CD8-positive, alpha-beta memory T cell (primary cell): ENCODE measurements around the gene CCT6B. TPM values are rescaled to one million over a fixed set of nuclear protein-coding genes. Genes with fewer than 3 reads are reported as not detected.
A peak's percentile ranks its signal among the peaks of the same experiment; 100 is the strongest.

Experiments
- CTCF ChIA-PET: fragments of 350-600 bp; sonication (Branson Sonifier 250); formaldehyde crosslinking; loops from one replicate; lab custom pipeline; 2021; ENCODE audit warnings: antibody characterized with exemption; lab: Charles Lee
- POLR2A ChIA-PET: fragments of 350-600 bp; sonication (Branson Sonifier 250); formaldehyde crosslinking; loops from one replicate; lab custom pipeline; 2021; ENCODE audit warnings: antibody characterized with exemption; lab: Charles Lee
- DNase-seq, 5 donors: peaks; one replicate each; pipeline versions ENCODE4 v3.0.0 to v3.0.0-alpha.2; 2020 to 2022; ENCODE audit warnings: mixed read lengths in 1 of 5
- H3K27ac ChIP-seq: one replicate; pipeline ENCODE4 v1.7.0; 2013; ENCODE audit warnings: low read depth, mild to moderate bottlenecking, low read length, moderate library complexity
- H3K27me3 ChIP-seq: 2 replicates; pipeline ENCODE4 v1.7.0; 2013; ENCODE audit warnings: low read length, mild to moderate bottlenecking; ENCODE audit not compliant: insufficient read depth, poor library complexity, severe bottlenecking
- H3K36me3 ChIP-seq: 2 replicates; pipeline ENCODE4 v1.7.0; 2013; ENCODE audit warnings: mild to moderate bottlenecking, low read length, moderate library complexity; ENCODE audit not compliant: insufficient read depth
- H3K4me1 ChIP-seq: 2 replicates; pipeline ENCODE4 v1.7.0; 2013; ENCODE audit warnings: mild to moderate bottlenecking, low read length, moderate library complexity; ENCODE audit not compliant: insufficient read depth
- H3K4me3 ChIP-seq: 2 replicates; pipeline ENCODE4 v1.7.0; 2013; ENCODE audit warnings: mild to moderate bottlenecking, low read length
- H3K9me3 ChIP-seq: 2 replicates; pipeline ENCODE4 v1.7.0; 2013; ENCODE audit warnings: mild to moderate bottlenecking, low read length
- H3K27ac Mint-ChIP-seq, 8 donors: one replicate each; pipeline ENCODE4 v1.8.0; 2020 to 2021; ENCODE audit warnings: mixed read lengths in 8 of 8, mild to moderate bottlenecking in 6 of 8, inconsistent platforms in 3 of 8, moderate library complexity in 3 of 8
- H3K27me3 Mint-ChIP-seq, 2 donors: one replicate each; pipeline ENCODE4 v1.8.0; 2020 to 2021; ENCODE audit warnings: mixed read lengths in 2 of 2, mild to moderate bottlenecking in 1 of 2, moderate library complexity in 1 of 2
- H3K36me3 Mint-ChIP-seq, 3 donors: one replicate each; pipeline ENCODE4 v1.8.0; 2020 to 2021; ENCODE audit warnings: mixed read lengths in 3 of 3, inconsistent platforms in 1 of 3, mild to moderate bottlenecking in 1 of 3
- H3K4me1 Mint-ChIP-seq, 3 donors: one replicate each; pipeline ENCODE4 v1.8.0; 2020 to 2021; ENCODE audit warnings: mixed read lengths in 3 of 3, inconsistent platforms in 1 of 3, mild to moderate bottlenecking in 1 of 3
- H3K4me3 Mint-ChIP-seq, 7 donors: one replicate each; pipeline ENCODE4 v1.8.0; 2020 to 2021; ENCODE audit warnings: mixed read lengths in 7 of 7, mild to moderate bottlenecking in 6 of 7, moderate library complexity in 4 of 7, inconsistent platforms in 2 of 7
- H3K9me3 Mint-ChIP-seq, 5 donors: one replicate each; pipeline ENCODE4 v1.8.0; 2020 to 2022; ENCODE audit warnings: mixed read lengths in 5 of 5, mild to moderate bottlenecking in 3 of 5, moderate library complexity in 2 of 5, inconsistent platforms in 1 of 5
- polyA plus RNA-seq: library from polyadenylated mRNA; unstranded; fragments of 300-500 nt; fragmentation: Illumina TruSeq; gene quantifications from one replicate; pipeline ENCODE4 v1.2.3, GENCODE V29; 2021
- total RNA-seq, 2 experiments: library from RNA; stranded (reverse); gene quantifications; one replicate each; pipeline ENCODE4 v1.2.3, GENCODE V29; 2021

CCT6B gene
- total and polyA plus RNA-seq, 3 experiments from 2014 or later = 0.74 to 1.8 (median 0.90) TPM

GRCh38 chr17:34990921-34991365 is 29.7 kb upstream of the CCT6B start:
- Histone ChIP-seq H3K9me3 (no peaks in the 10 kb centered on the region), H3K4me1 (no peaks in the 10 kb centered on the region), H3K27me3 (no peaks in the 10 kb centered on the region), H3K4me3 (no peak overlapping the region), H3K27ac (no peak overlapping the region), H3K36me3 (peaks cover 33% of the 10 kb centered on the region)
- H3K27me3 Mint-ChIP-seq = no peaks in the 10 kb centered on the region
- ChIA-PET POLR2A (interaction anchor here (0.6 to 1.3 kb wide), 2 partner anchors 10 to 224 kb away, joined by 4 to 5 read pairs; no protein-coding TSS in a partner anchor), CTCF (interaction anchor here (1.0 to 1.6 kb wide), 5 partner anchors 10 to 128 kb away, joined by 3 to 5 read pairs (median 3); no protein-coding TSS in a partner anchor)
- no peaks in the 10 kb centered on the region for H3K9me3 Mint-ChIP-seq
- peaks cover 5 to 40% (median 15%) of the 10 kb centered on the region in 3 donors for H3K4me1 Mint-ChIP-seq
- peak overlapping the region in 5 of 7 donors; percentile 5 to 77 (median 43) for H3K4me3 Mint-ChIP-seq
- peak overlapping the region in 7 of 8 donors; percentile 0 to 76 (median 43) for H3K27ac Mint-ChIP-seq
- DNase-seq = no peak
- H3K36me3 Mint-ChIP-seq = peaks cover 9 to 93% (median 20%) of the 10 kb centered on the region in 3 donors

- no peaks in the 10 kb centered on the region for H3K27me3 Mint-ChIP-seq
- H3K27ac Mint-ChIP-seq = peak overlapping the region in 2 of 8 donors; percentile 21 to 68
- H3K4me3 Mint-ChIP-seq = no peak overlapping the region
- H3K4me3 ChIP-seq = no peak overlapping the region
- no peak overlapping the region for H3K27ac ChIP-seq
- no peak for DNase-seq
- no peaks in the 10 kb centered on the region for H3K9me3 Mint-ChIP-seq
- peaks cover 9 to 90% (median 14%) of the 10 kb centered on the region in 3 donors for H3K36me3 Mint-ChIP-seq
- ChIA-PET CTCF (interaction anchor here (1.4 to 1.8 kb wide), 3 partner anchors 9 to 131 kb away, joined by 3 to 6 read pairs (median 6); partner anchors contain the start of gene RAD51D), POLR2A (interaction anchor here (1.1 kb wide), 1 partner anchor 11 kb away, joined by 3 read pairs; no protein-coding TSS in a partner anchor)
- no peaks in the 10 kb centered on the region for H3K9me3 ChIP-seq
- H3K4me1 ChIP-seq = peaks cover 9% of the 10 kb centered on the region
- peaks cover 33% of the 10 kb centered on the region for H3K36me3 ChIP-seq
- H3K27me3 ChIP-seq = no peaks in the 10 kb centered on the region
- H3K4me1 Mint-ChIP-seq = peaks cover 9 to 52% (median 20%) of the 10 kb centered on the region in 3 donors
Measured at GRCh38 chr17:34989473-34989872, 28.2 kb upstream of the CCT6B start.

- CTCF ChIA-PET = interaction anchor here (1.4 to 1.8 kb wide), 2 partner anchors 10 to 130 kb away, joined by 3 to 6 read pairs; no protein-coding TSS in a partner anchor
- Histone ChIP-seq H3K27ac (no peak overlapping the region), H3K4me3 (no peak overlapping the region), H3K27me3 (no peaks in the 10 kb centered on the region), H3K4me1 (peaks cover 16% of the 10 kb centered on the region), H3K36me3 (peaks cover 33% of the 10 kb centered on the region), H3K9me3 (no peaks in the 10 kb centered on the region)
- Mint-ChIP-seq H3K27ac (no peak overlapping the region), H3K36me3 (peaks cover 9 to 90% (median 20%) of the 10 kb centered on the region in 3 donors), H3K4me1 (peaks cover 17 to 61% (median 29%) of the 10 kb centered on the region in 3 donors), H3K4me3 (no peak overlapping the region), H3K9me3 (no peaks in the 10 kb centered on the region), H3K27me3 (no peaks in the 10 kb centered on the region)
- no peak for DNase-seq
- POLR2A ChIA-PET = no interaction called here
Measured at GRCh38 chr17:34988644-34989043, 27.4 kb upstream of the CCT6B start.

DNA sequence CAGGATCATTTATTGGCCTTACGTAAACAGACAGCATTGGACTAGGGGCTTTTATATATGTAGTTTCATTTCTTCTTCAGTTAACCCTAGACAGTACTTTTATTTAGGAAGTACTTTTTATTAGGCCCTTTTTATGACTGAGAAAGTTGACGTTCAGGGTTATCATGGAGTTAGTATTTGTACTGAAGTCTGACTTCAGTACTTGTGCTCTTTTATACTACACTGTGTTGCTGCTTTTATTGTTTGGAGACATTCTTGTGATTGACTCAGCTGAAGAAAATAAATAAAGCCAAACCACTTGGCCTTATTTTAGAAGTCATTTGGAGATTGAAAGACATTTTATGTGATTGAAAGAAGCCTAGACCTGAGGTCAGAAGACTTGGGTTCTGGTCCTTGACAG is 26.0 kb upstream of the CCT6B start:
- H3K9me3 Mint-ChIP-seq = no peaks in the 10 kb centered on the region
- Histone ChIP-seq H3K9me3 (no peaks in the 10 kb centered on the region), H3K27ac (no peak overlapping the region), H3K4me1 (peaks cover 29% of the 10 kb centered on the region), H3K4me3 (no peak overlapping the region), H3K27me3 (no peaks in the 10 kb centered on the region), H3K36me3 (peaks cover 33% of the 10 kb centered on the region)
- H3K27ac Mint-ChIP-seq = no peak overlapping the region
- peaks cover 9 to 84% (median 15%) of the 10 kb centered on the region in 3 donors for H3K36me3 Mint-ChIP-seq
- DNase-seq = no peak
- H3K4me3 Mint-ChIP-seq = no peak overlapping the region
- POLR2A ChIA-PET = no interaction called here
- no peaks in the 10 kb centered on the region for H3K27me3 Mint-ChIP-seq
- H3K4me1 Mint-ChIP-seq = peaks cover 22 to 60% (median 29%) of the 10 kb centered on the region in 3 donors
- CTCF ChIA-PET = interaction anchor here (0.6 kb wide), 1 partner anchor 1564 kb away, joined by 3 read pairs; no protein-coding TSS in a partner anchor

- no peaks in the 10 kb centered on the region for H3K27me3 Mint-ChIP-seq
- ChIA-PET POLR2A (interaction anchor here (0.6 to 2.3 kb wide), 5 partner anchors 10 to 835 kb away, joined by 4 to 12 read pairs (median 4); partner anchors contain the start of genes CCT6B and ZNF830), CTCF (interaction anchor here (1.2 to 3.2 kb wide), 5 partner anchors 9 to 341 kb away, joined by 3 to 17 read pairs (median 6); partner anchors contain the start of genes RAD51D and RFFL)
- Histone ChIP-seq H3K36me3 (no peaks in the 10 kb centered on the region), H3K4me3 (peak overlapping the region; percentile 76), H3K4me1 (peaks cover 48% of the 10 kb centered on the region), H3K9me3 (no peaks in the 10 kb centered on the region), H3K27ac (peak overlapping the region; percentile 94), H3K27me3 (no peaks in the 10 kb centered on the region)
- peaks cover 44 to 66% (median 52%) of the 10 kb centered on the region in 3 donors for H3K4me1 Mint-ChIP-seq
- peak overlapping the region; percentile 91 to 99 (median 95) for H3K4me3 Mint-ChIP-seq
- H3K36me3 Mint-ChIP-seq = peaks cover 5 to 42% (median 9%) of the 10 kb centered on the region in 3 donors
- H3K27ac Mint-ChIP-seq = peak overlapping the region; percentile 92 to 99 (median 98)
- DNase-seq = no peak
- H3K9me3 Mint-ChIP-seq = no peaks in the 10 kb centered on the region
Measured at GRCh38 chr17:34981538-34982241, 20.4 kb upstream of the CCT6B start.

DNA sequence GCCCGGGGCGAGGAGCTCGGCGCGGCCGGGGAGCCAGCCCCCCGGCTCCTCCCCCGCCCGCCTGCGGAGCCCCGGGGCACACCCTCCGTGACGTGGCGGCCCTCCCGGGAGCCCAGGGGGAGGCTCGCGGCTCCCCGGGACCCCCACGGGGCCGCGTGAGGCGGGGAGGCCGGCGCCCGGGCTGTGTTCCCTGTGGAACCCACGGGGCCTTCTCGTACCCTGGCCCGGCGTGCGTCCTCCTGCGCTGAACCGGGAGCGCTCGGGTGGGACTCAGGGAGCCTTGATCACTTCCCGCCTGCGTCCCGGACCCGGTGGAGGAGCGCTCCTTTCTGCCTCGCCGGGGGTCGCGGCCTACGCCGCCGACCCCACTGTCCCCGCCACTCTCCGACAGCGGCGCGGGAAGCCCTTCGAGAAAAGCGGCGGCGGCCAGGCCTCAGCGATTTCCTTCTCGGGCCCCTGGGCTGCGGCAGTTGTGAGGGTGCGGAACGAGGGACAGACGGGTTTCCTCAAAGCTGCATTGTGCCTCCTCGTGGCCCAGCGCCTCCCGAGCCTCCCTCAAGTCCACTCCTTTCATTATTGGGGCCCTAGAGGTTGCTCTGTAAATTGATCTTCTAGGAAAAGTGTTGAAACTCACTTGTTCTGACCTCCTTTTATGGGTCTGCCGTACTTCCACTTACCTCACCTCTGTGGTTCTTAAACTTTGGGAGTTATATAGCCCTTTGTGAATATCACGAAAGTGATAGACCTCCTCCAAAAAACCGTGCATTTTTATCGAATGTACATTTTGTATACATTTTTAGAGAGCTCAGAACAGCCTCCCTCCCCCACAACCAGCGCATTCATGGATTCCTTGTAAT is 19.6 kb upstream of the CCT6B start:
- Mint-ChIP-seq H3K36me3 (peaks cover 0 to 34% (median 5%) of the 10 kb centered on the region in 3 donors), H3K4me1 (peaks cover 44 to 61% (median 52%) of the 10 kb centered on the region in 3 donors), H3K4me3 (peak overlapping the region; percentile 94 to 99 (median 96)), H3K9me3 (no peaks in the 10 kb centered on the region), H3K27me3 (no peaks in the 10 kb centered on the region), H3K27ac (peak overlapping the region; percentile 92 to 99 (median 98))
- Histone ChIP-seq H3K4me1 (peaks cover 48% of the 10 kb centered on the region), H3K9me3 (no peaks in the 10 kb centered on the region), H3K4me3 (peak overlapping the region; percentile 76), H3K27ac (peak overlapping the region; percentile 94), H3K36me3 (no peaks in the 10 kb centered on the region), H3K27me3 (no peaks in the 10 kb centered on the region)
- CTCF ChIA-PET = interaction anchor here (0.8 to 3.2 kb wide), 7 partner anchors 10 to 783 kb away, joined by 3 to 17 read pairs (median 5); partner anchors contain the start of genes RAD51D and RFFL
- peak; percentile 69 to 82 (median 75) for DNase-seq
- POLR2A ChIA-PET = interaction anchor here (0.5 to 2.3 kb wide), 7 partner anchors 10 to 835 kb away, joined by 3 to 12 read pairs (median 4); partner anchors contain the start of genes CCT6B and ZNF830

DNA sequence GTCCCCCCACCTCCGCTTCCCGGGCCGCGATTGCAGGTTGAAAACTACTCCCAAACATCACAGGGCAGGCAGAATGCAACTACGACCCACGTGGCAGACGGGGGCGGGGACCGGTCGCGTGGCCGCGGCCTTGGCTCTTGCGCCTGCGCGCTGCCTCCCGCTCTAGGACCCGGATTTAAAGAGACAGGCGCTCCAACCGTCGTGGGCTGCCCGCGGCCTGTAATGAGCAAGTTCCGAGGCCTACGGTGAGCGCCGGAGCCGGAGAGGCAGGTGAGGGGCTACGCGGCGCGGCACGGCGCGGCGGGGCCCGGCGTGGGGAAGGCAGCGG is 19.1 kb upstream of the CCT6B start, which contains the start of gene LIG3:
TSS of gene LIG3 (plus strand) at position 160 of the 328 bp plus-strand sequence. CDS start 2,494 bp downstream, outside the sequence.
- peaks cover 0 to 28% (median 5%) of the 10 kb centered on the region in 3 donors for H3K36me3 Mint-ChIP-seq
- Histone ChIP-seq H3K4me1 (peaks cover 45% of the 10 kb centered on the region), H3K4me3 (peak within 1 kb of the TSS; percentile 76), H3K27me3 (no peaks in the 10 kb centered on the region), H3K27ac (peak within 1 kb of the TSS; percentile 94), H3K9me3 (no peaks in the 10 kb centered on the region), H3K36me3 (no peaks in the 10 kb centered on the region)
- CTCF ChIA-PET = interaction anchor here (0.8 to 3.2 kb wide), 6 partner anchors 10 to 784 kb away, joined by 3 to 17 read pairs (median 6); partner anchors contain the start of genes RAD51D and RFFL
- peaks cover 43 to 55% (median 50%) of the 10 kb centered on the region in 3 donors for H3K4me1 Mint-ChIP-seq
- peak within 1 kb of the TSS; percentile 97 to 100 (median 98) for H3K27ac Mint-ChIP-seq
- POLR2A ChIA-PET = interaction anchor here (0.5 to 2.3 kb wide), 6 partner anchors 11 to 109 kb away, joined by 3 to 12 read pairs (median 4); partner anchors contain the start of genes CCT6B and ZNF830
- H3K27me3 Mint-ChIP-seq = no peaks in the 10 kb centered on the region
- H3K9me3 Mint-ChIP-seq = no peaks in the 10 kb centered on the region
- DNase-seq = peak; percentile 90 to 95 (median 92)
- peak within 1 kb of the TSS; percentile 94 to 99 (median 96) for H3K4me3 Mint-ChIP-seq
